SU-DHL-6 (cell line): ENCODE data around the gene MESP2.

ENCODE experiments used
- CTCF ChIP-seq: fragments of 200-600 bp; sonication (generic); IDR thresholded peaks from one replicate; pipeline ENCODE4 v1.5.1; 2017; ENCODE audit warnings: antibody characterized with exemption, mild to moderate bottlenecking, low read length, moderate library complexity; ENCODE audit not compliant: insufficient read depth, poor library complexity, severe bottlenecking
- EZH2phosphoT487 ChIP-seq: fragments of 200-600 bp; sonication (generic), shearing (Covaris generic); conservative IDR thresholded peaks from 2 replicates; pipeline ENCODE4 v1.6.1; 2018; ENCODE audit warnings: mild to moderate bottlenecking, antibody characterized with exemption, low read length, moderate library complexity, mixed read lengths

GRCh38 chr15:89812847-89813320 is 36.8 kb downstream of the MESP2 start:
- TF ChIP-seq CTCF, result no peak
- TF ChIP-seq EZH2phosphoT487, result no peak
